Lower lobe of right lung (tissue), 2 donors: ENCODE measurements around the gene MYO5B. TPM values are rescaled to one million over a fixed set of nuclear protein-coding genes. Genes with fewer than 3 reads are reported as not detected.

Source experiments
- ATAC-seq, 2 donors: fragments of 200-7000 bp; cut with Tn5 transposase; one replicate each; pipeline ENCODE4 v1.9.1; 2020 to 2022; ENCODE audit warnings: mild to moderate bottlenecking in 2 of 2, moderate library complexity in 2 of 2
- DNase-seq: peaks from one replicate; pipeline ENCODE4 v3.0.0-alpha.2; 2020
- H3K27ac ChIP-seq: fragments of 200-600 bp; one replicate; pipeline ENCODE4 v1.8.0; 2022
- H3K27me3 ChIP-seq: fragments of 200-600 bp; one replicate; pipeline ENCODE4 v1.8.0; 2022; ENCODE audit warnings: low read depth
- H3K36me3 ChIP-seq: fragments of 200-600 bp; one replicate; pipeline ENCODE4 v1.8.0; 2022; ENCODE audit warnings: mild to moderate bottlenecking
- H3K4me1 ChIP-seq: fragments of 200-600 bp; one replicate; pipeline ENCODE4 v1.8.0; 2022
- H3K4me3 ChIP-seq: fragments of 200-600 bp; one replicate; pipeline ENCODE4 v1.8.0; 2022; ENCODE audit warnings: mild to moderate bottlenecking
- H3K9me3 ChIP-seq: fragments of 200-600 bp; one replicate; pipeline ENCODE4 v1.8.0; 2022
- intact Hi-C: fragments of 100-400 bp; cut with DNase I; formaldehyde crosslinking; loops from one replicate; pipeline ENCODE4 v1.11.0; 2022
- total RNA-seq: library from RNA; stranded (reverse); fragmentation: NEBNext Ultra II Directional; extraction: Animal tissue kit (Norgen Biotek cat#: 25700); gene quantifications from one replicate; pipeline ENCODE4 v1.2.1, GENCODE V29; 2021
- TF ChIP-seq, protein P1 (sequence below): fragments of 200-600 bp; IDR thresholded peaks from one replicate; pipeline ENCODE4 v1.8.0; 2022; ENCODE audit warnings: antibody characterized with exemption, mild to moderate bottlenecking
- donor health status: DM: no; HTN: yes; CAD: no; lungs with severe emphysema.

MYO5B gene
- total RNA-seq, 1 donor from 2014 or later = 23.3 TPM

DNA sequence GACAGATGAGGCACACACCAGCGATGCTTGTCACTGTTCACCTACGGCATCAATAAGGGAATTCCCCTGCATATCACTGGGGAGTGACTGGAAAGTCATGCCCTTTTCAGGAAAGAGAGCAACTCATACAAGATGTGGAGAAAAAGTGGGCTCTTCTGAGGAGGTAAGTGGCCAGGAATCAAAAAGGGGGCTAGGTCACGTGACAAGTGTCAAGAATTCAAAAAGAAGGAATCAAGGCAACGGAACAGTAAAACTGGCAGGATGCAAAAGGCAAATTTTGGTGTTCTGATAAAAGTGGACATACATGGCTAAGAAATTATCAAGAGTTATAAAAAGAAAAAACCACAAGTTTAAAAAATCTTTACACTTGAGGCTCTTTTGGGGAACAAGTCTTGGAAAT is 190.9 kb downstream of the MYO5B start:
- Histone ChIP-seq H3K27ac (no peak overlapping the region), H3K27me3 (no peaks in the 10 kb centered on the region), H3K9me3 (no peaks in the 10 kb centered on the region), H3K4me3 (no peak overlapping the region), H3K4me1 (no peaks in the 10 kb centered on the region), H3K36me3 (no peaks in the 10 kb centered on the region)
- DNase-seq (no peak), ATAC-seq (no peak)
- TF ChIP-seq, protein P1, sequence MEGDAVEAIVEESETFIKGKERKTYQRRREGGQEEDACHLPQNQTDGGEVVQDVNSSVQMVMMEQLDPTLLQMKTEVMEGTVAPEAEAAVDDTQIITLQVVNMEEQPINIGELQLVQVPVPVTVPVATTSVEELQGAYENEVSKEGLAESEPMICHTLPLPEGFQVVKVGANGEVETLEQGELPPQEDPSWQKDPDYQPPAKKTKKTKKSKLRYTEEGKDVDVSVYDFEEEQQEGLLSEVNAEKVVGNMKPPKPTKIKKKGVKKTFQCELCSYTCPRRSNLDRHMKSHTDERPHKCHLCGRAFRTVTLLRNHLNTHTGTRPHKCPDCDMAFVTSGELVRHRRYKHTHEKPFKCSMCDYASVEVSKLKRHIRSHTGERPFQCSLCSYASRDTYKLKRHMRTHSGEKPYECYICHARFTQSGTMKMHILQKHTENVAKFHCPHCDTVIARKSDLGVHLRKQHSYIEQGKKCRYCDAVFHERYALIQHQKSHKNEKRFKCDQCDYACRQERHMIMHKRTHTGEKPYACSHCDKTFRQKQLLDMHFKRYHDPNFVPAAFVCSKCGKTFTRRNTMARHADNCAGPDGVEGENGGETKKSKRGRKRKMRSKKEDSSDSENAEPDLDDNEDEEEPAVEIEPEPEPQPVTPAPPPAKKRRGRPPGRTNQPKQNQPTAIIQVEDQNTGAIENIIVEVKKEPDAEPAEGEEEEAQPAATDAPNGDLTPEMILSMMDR = no peak
- intact Hi-C loops = no loop called here

DNA sequence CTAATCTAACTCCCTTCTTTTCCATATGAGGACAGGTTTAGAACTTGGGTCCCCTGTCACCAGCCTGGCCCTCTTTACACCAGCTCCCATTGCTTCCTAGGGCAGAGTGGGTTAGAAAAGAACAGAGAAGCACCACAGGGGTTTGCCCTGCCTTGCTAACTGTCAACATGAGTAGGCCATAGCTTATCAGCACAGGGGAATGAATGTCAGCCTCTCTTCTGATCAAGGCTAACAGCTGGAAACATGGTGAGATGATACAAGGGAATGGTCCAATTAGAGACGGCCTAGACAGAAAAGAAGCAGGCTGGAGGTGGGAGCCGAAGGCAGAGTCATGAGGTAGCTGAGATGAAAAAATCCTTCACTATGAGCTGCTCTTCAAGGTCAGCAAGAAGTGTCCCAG is 192.2 kb downstream of the MYO5B start:
- ATAC-seq (no peak), DNase-seq (no peak)
- H3K4me1 ChIP-seq = no peaks in the 10 kb centered on the region
- H3K27ac ChIP-seq = no peak overlapping the region
- H3K4me3 ChIP-seq = no peak overlapping the region
- intact Hi-C loops = no loop called here
- no peaks in the 10 kb centered on the region for H3K9me3 ChIP-seq
- H3K27me3 ChIP-seq = no peaks in the 10 kb centered on the region
- TF ChIP-seq, protein P1 = no peak
- no peaks in the 10 kb centered on the region for H3K36me3 ChIP-seq

DNA sequence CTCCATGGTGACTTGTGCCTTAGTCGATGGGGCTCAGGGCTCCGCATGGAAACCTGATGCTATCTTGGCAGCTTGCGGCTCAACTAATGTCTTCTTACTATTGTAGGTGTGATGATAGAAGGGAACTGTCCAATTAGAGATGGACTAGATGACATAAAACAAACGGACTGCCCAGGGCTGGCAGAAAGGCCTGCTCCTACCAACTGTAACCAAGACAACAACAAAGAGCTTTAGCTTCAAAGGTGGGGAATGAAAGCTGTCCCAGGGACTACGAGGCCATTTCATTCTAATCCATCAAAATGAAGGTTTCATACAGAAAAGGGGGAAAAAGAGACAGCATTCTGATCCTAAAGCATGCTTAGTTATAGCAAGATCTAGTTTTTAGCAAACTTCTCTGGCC is 194.7 kb downstream of the MYO5B start:
- TF ChIP-seq, protein P1 = no peak
- no peak overlapping the region for H3K27ac ChIP-seq

DNA sequence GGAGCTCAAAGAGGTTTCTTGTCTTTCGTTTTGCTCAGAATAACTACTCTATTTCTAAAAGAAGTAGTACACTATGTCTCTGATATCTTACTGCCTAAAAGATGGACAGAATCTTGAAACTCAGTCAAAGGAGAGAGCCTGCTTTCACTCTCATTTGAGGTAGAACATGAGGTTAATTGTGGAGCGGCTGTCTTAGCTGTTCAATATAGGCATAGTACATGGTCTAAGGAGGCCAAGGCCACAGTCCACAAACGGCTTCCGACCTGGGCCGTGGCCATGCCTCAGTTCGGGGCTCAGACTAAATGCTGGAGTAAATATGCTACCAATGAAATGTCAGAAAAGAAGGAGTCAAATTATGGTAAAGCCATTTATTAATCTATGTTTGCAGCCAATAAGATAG is 195.8 kb downstream of the MYO5B start:
- Histone ChIP-seq H3K36me3 (no peaks in the 10 kb centered on the region), H3K4me1 (no peaks in the 10 kb centered on the region), H3K4me3 (no peak overlapping the region), H3K27ac (no peak overlapping the region), H3K27me3 (no peaks in the 10 kb centered on the region), H3K9me3 (no peaks in the 10 kb centered on the region)
- DNase-seq (no peak), ATAC-seq (no peak)
- intact Hi-C loops = no loop called here
- TF ChIP-seq, protein P1 = no peak

More for the DNA sequence above, 194.7 kb downstream of the MYO5B start:
- no peaks in the 10 kb centered on the region for H3K4me1 ChIP-seq
- ATAC-seq = no peak
- no peaks in the 10 kb centered on the region for H3K27me3 ChIP-seq
- H3K36me3 ChIP-seq = no peaks in the 10 kb centered on the region
- no peaks in the 10 kb centered on the region for H3K9me3 ChIP-seq
- no peak overlapping the region for H3K4me3 ChIP-seq
- intact Hi-C loops = no loop called here
- no peak for DNase-seq

DNA sequence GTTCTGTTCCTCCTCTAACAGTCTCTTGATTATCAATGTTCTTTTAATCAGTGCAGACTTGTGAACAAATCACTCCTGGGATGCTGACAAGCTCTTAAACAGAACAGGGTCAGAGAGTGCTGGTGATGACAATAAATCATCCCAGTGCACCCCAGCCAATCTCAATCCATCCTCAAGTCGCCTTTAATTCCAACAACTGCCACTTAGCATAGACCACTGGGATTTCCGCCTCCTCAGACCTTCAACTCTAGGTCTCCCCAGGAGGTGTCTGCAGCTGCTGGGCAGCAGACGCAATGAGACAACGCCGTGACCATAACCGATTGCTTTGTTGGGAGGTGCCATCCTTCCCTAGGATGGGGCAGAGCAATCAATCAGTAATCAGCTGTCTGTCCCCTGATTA is 197.4 kb downstream of the MYO5B start:
- Histone ChIP-seq H3K36me3 (no peaks in the 10 kb centered on the region), H3K4me3 (no peak overlapping the region), H3K4me1 (no peaks in the 10 kb centered on the region), H3K9me3 (no peaks in the 10 kb centered on the region), H3K27me3 (no peaks in the 10 kb centered on the region), H3K27ac (no peak overlapping the region)
- no peak for ATAC-seq
- intact Hi-C loops = no loop called here
- TF ChIP-seq, protein P1 = no peak
- DNase-seq = no peak

DNA sequence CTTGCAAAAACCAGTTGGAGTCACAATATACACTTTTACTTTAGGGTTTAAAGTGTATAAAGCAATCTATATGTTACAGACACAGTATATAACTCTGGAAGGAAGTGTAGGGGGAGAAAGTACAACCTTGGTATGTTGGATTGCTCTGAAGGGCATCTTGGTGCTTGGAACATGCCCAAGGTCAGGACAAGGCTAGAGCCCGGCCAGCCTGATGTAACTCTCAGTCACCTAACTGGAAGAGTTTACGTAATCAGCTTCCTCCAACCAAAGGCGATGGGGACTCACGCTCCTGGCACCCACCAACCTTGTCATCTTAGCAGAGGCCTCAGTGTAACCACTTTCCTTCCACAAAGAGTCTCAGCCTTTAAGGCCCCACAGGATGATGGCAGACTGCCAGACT is 200.5 kb downstream of the MYO5B start:
- TF ChIP-seq, protein P1 = no peak
- no peaks in the 10 kb centered on the region for H3K36me3 ChIP-seq
- no peaks in the 10 kb centered on the region for H3K27me3 ChIP-seq
- intact Hi-C loops = no loop called here
- no peak overlapping the region for H3K27ac ChIP-seq
- no peaks in the 10 kb centered on the region for H3K9me3 ChIP-seq
- DNase-seq = no peak
- no peak for ATAC-seq
- no peak overlapping the region for H3K4me3 ChIP-seq
- H3K4me1 ChIP-seq = no peaks in the 10 kb centered on the region
